Esophagus squamous epithelium (tissue), 4 donors: ENCODE measurements around the gene SMOC2.

ENCODE experiments used
- POLR2A ChIP-seq, 4 donors: fragments of 450-650 bp; IDR thresholded peaks; one replicate each; pipeline ENCODE4 v1.6.1; 2017; ENCODE audit warnings: antibody characterized with exemption in 4 of 4, mild to moderate bottlenecking in 4 of 4, moderate library complexity in 3 of 4
- TF ChIP-seq, protein P1 (sequence below), 6 experiments: fragments of 450-650 bp in 4 of 6; fragments of 200-600 bp in 2 of 6; sonication (generic) in 2 of 6; IDR thresholded peaks; one replicate each; pipeline ENCODE4 v1.5.1; 2016 to 2019; ENCODE audit warnings: antibody characterized with exemption in 6 of 6, mild to moderate bottlenecking in 4 of 6, moderate library complexity in 4 of 6

DNA sequence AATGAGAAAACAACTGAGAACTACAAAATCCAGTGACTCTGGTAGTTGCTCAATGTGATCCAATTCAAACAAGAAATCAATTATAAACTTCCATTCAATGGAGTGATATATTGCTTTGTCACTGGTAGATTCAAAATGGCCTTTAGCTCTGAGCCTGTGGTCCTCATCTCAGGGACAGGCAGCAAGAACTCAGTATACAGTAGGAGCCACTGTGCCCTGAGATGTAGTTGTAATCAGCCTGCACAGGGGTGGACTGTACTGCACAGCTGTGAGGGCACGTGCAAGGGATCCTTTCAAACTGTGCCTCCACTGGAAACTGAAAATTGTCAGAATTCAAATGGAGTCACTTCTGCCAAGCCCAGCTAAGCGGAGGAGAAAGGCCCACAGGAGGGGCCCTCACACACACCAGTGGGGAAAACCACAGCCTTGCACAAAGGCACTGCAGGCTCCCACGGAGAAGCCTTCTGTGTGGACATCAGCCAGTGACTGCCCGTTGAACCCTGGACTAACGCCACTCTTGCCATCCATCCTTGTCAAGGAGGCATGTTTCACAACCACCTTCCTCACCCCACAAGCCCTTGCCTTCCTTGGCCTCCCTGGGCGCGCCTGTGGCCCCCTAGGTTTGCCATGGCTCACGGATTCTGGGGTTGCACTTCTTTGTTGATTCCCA lies 186.7 kb downstream of the SMOC2 start:
- TF ChIP-seq POLR2A (IDR thresholded peaks at IDR 0.05), result no peak
- TF ChIP-seq, protein P1, sequence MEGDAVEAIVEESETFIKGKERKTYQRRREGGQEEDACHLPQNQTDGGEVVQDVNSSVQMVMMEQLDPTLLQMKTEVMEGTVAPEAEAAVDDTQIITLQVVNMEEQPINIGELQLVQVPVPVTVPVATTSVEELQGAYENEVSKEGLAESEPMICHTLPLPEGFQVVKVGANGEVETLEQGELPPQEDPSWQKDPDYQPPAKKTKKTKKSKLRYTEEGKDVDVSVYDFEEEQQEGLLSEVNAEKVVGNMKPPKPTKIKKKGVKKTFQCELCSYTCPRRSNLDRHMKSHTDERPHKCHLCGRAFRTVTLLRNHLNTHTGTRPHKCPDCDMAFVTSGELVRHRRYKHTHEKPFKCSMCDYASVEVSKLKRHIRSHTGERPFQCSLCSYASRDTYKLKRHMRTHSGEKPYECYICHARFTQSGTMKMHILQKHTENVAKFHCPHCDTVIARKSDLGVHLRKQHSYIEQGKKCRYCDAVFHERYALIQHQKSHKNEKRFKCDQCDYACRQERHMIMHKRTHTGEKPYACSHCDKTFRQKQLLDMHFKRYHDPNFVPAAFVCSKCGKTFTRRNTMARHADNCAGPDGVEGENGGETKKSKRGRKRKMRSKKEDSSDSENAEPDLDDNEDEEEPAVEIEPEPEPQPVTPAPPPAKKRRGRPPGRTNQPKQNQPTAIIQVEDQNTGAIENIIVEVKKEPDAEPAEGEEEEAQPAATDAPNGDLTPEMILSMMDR (IDR thresholded peaks at IDR 0.05), result no peak
